ENCODE data around the gene DOCK2.

DOCK2 gene

GRCh38 chr5:169740435-169740834 is 103.4 kb downstream of the DOCK2 start:
- Histone ChIP-seq H3F3A (ENCODE audit: control insufficient read depth, insufficient read depth) (no peaks in the 10 kb centered on the region), H3K4me2 (ENCODE audit: low read length) (no peak overlapping the region), H3K27ac (ENCODE audit: low read depth, low read length) (no peak overlapping the region), H3K4me1 (ENCODE audit: control insufficient read depth, low read length) (no peaks in the 10 kb centered on the region), H3K4me3 (ENCODE audit: low read length) (no peak overlapping the region), H4K20me1 (ENCODE audit: control insufficient read depth, insufficient read depth, low read depth, low read length) (peaks cover 2% of the 10 kb centered on the region; the same call in 1 of the 2 replicates), H3K79me2 (ENCODE audit: control insufficient read depth, low read length) (peaks cover 10% of the 10 kb centered on the region; the same call in 1 of the 2 replicates), H3K9me3 (ENCODE audit: control insufficient read depth, insufficient read depth, low read length) (no peaks in the 10 kb centered on the region), H3K36me3 (ENCODE audit: control insufficient read depth, low read length) (peaks cover 87% of the 10 kb centered on the region), H3K9me2 (replicated peaks; ENCODE audit: control insufficient read depth, low read length) (no peaks in the 10 kb centered on the region), H3K27me3 (ENCODE audit: control insufficient read depth, low read length) (no peaks in the 10 kb centered on the region)
- TF ChIP-seq EZH2phosphoT487 (IDR thresholded peaks at IDR 0.05; ENCODE audit: borderline replicate concordance, low read length) = no peak
- no peak for TF ChIP-seq CTCF (IDR thresholded peaks at IDR 0.05; ENCODE audit: low read depth, low read length, poor library complexity, severe bottlenecking)

- Histone ChIP-seq H3K79me2 (ENCODE audit: control insufficient read depth, low read length) (peaks cover 4% of the 10 kb centered on the region; the same call in 1 of the 2 replicates), H3K36me3 (ENCODE audit: control insufficient read depth, low read length) (peaks cover 87% of the 10 kb centered on the region), H3K4me2 (ENCODE audit: low read length) (no peak overlapping the region), H3K4me3 (ENCODE audit: low read length) (no peak overlapping the region), H3K9me3 (ENCODE audit: control insufficient read depth, insufficient read depth, low read length) (no peaks in the 10 kb centered on the region), H4K20me1 (ENCODE audit: control insufficient read depth, insufficient read depth, low read depth, low read length) (no peaks in the 10 kb centered on the region), H3K27me3 (ENCODE audit: control insufficient read depth, low read length) (no peaks in the 10 kb centered on the region), H3F3A (ENCODE audit: control insufficient read depth, insufficient read depth) (no peaks in the 10 kb centered on the region), H3K27ac (ENCODE audit: low read depth, low read length) (no peak overlapping the region), H3K9me2 (replicated peaks; ENCODE audit: control insufficient read depth, low read length) (no peaks in the 10 kb centered on the region), H3K4me1 (ENCODE audit: control insufficient read depth, low read length) (no peaks in the 10 kb centered on the region)
- TF ChIP-seq CTCF (IDR thresholded peaks at IDR 0.05; ENCODE audit: low read depth, low read length, poor library complexity, severe bottlenecking) (no peak), EZH2phosphoT487 (IDR thresholded peaks at IDR 0.05; ENCODE audit: borderline replicate concordance, low read length) (no peak)
Measured at GRCh38 chr5:169742771-169743296, 105.8 kb downstream of the DOCK2 start.

- TF ChIP-seq CTCF (IDR thresholded peaks at IDR 0.05; ENCODE audit: low read depth, low read length, poor library complexity, severe bottlenecking) = no peak
- TF ChIP-seq EZH2phosphoT487 (IDR thresholded peaks at IDR 0.05; ENCODE audit: borderline replicate concordance, low read length) = no peak
- Histone ChIP-seq H3K79me2 (ENCODE audit: control insufficient read depth, low read length) (peaks cover 4% of the 10 kb centered on the region; the same call in 1 of the 2 replicates), H3F3A (ENCODE audit: control insufficient read depth, insufficient read depth) (no peaks in the 10 kb centered on the region), H3K9me2 (replicated peaks; ENCODE audit: control insufficient read depth, low read length) (no peaks in the 10 kb centered on the region), H3K9me3 (ENCODE audit: control insufficient read depth, insufficient read depth, low read length) (no peaks in the 10 kb centered on the region), H4K20me1 (ENCODE audit: control insufficient read depth, insufficient read depth, low read depth, low read length) (no peaks in the 10 kb centered on the region), H3K27ac (ENCODE audit: low read depth, low read length) (no peak overlapping the region), H3K4me3 (ENCODE audit: low read length) (no peak overlapping the region), H3K4me2 (ENCODE audit: low read length) (no peak overlapping the region), H3K4me1 (ENCODE audit: control insufficient read depth, low read length) (no peaks in the 10 kb centered on the region), H3K27me3 (ENCODE audit: control insufficient read depth, low read length) (no peaks in the 10 kb centered on the region), H3K36me3 (ENCODE audit: control insufficient read depth, low read length) (peaks cover 88% of the 10 kb centered on the region)
Measured at GRCh38 chr5:169744336-169744735, 107.3 kb downstream of the DOCK2 start.

All from DOHH2 (cell line).